K562 (cell line): ENCODE data around the gene OR10T2. TPM values are rescaled to one million over a fixed set of nuclear protein-coding genes. Genes with fewer than 3 reads are reported as not detected.

ENCODE experiments used
- HNRNPL ChIP-seq: fragments of 200-400 bp; formaldehyde crosslinking; IDR thresholded peaks from 2 replicates; pipeline ENCODE4 v1.6.1; 2017; ENCODE audit warnings: low read depth, mild to moderate bottlenecking, low read length
- ID3 ChIP-seq, 2 experiments: fragments of 250-450 bp in 1 of 2; fragments of 450-650 bp in 1 of 2; sonication (Bioruptor Pico) in 1 of 2; IDR thresholded peaks; 2 replicates each; pipeline versions ENCODE4 v1.6.1 to v1.8.0; 2016 to 2021; ENCODE audit warnings: mild to moderate bottlenecking in 2 of 2, moderate library complexity in 2 of 2, missing compliant biosample characterization in 1 of 2, missing genetic modification characterization in 1 of 2
- MAX ChIP-seq: sonication (generic); formaldehyde crosslinking; IDR thresholded peaks from 2 replicates; pipeline ENCODE4 v1.9.0; 2022; ENCODE audit warnings: mild to moderate bottlenecking, missing genetic modification reagents
- YY1 ChIP-seq, 3 experiments: IDR thresholded peaks; 2 replicates each; pipeline ENCODE4 v1.6.1; 2011; ENCODE audit warnings: low read length in 2 of 3, mild to moderate bottlenecking in 2 of 3, moderate library complexity in 2 of 3, borderline replicate concordance in 1 of 3, control low read depth in 1 of 3, low read depth in 1 of 3; ENCODE audit not compliant: insufficient read depth in 3 of 3, insufficient replicate concordance in 2 of 3, control insufficient read depth in 1 of 3, insufficient read length in 1 of 3; ENCODE audit errors: extremely low read depth in 1 of 3
- ZMIZ1 ChIP-seq, 2 experiments: fragments of 150-350 bp in 1 of 2; IDR thresholded peaks; 2 replicates each; pipeline ENCODE4 v1.6.1; 2012 to 2016; ENCODE audit warnings: low read depth in 2 of 2, low read length in 2 of 2, mild to moderate bottlenecking in 1 of 2, moderate library complexity in 1 of 2
- ZNF79 ChIP-seq: fragments of 250-450 bp; sonication (Bioruptor Pico); IDR thresholded peaks from 2 replicates; pipeline ENCODE4 v1.4.0; 2020; ENCODE audit warnings: low read depth, mild to moderate bottlenecking, moderate library complexity
- polyA plus RNA-seq, 8 experiments: library from polyadenylated mRNA; depleted of rRNA in 4 of 8; stranded (reverse) in 5 of 8; unstranded in 3 of 8; fragments of >200 nt; fragmentation: Nextera tagmentation in 2 of 8; fragmentation: Illumina TruSeq in 1 of 8; extraction: Ambion mirVana in 2 of 8; extraction: Trizol in 1 of 8; gene quantifications; 2 replicates each; pipeline versions ENCODE4 v1.2.1 to v1.2.3, GENCODE V29; 2011 to 2014; ENCODE audit warnings: inconsistent platforms in 1 of 8, missing spikeins in 1 of 8
- total RNA-seq, 7 experiments: library from RNA; depleted of rRNA in 6 of 7; stranded (reverse); fragments of >200 nt in 6 of 7; fragmentation: Illumina TruSeq in 2 of 7; extraction: Trizol in 2 of 7; gene quantifications; 2 replicates each; pipeline versions ENCODE4 v1.2.1 to v1.2.3, GENCODE V29; 2011 to 2021; ENCODE audit warnings: low replicate concordance in 1 of 7

Gene OR10T2
- total and polyA plus RNA-seq, 9 of the 15 experiments (the other 6 are each of a cell fraction or from before 2014, with no cell fraction given): not detected

GRCh38 chr1:158355773-158356285, 43.4 kb downstream of the OR10T2 start (continued):
- TF ChIP-seq ZMIZ1 (IDR thresholded peaks at IDR 0.05; ENCODE audit: low read depth in 2 of 2, low read length in 2 of 2) (no peak), HNRNPL (no peak), YY1 (IDR thresholded peaks at IDR 0.05; ENCODE audit: borderline replicate concordance in 1 of 3, control insufficient read depth in 1 of 3, extremely low read depth in 1 of 3, insufficient read depth in 3 of 3, insufficient read length in 1 of 3, insufficient replicate concordance in 2 of 3, low read depth in 1 of 3, low read length in 2 of 3) (no peak), ID3 (CRISPR knock-in tag; IDR thresholded peaks at IDR 0.05) (no peak), ID3 (tag; IDR thresholded peaks at IDR 0.05) (no peak), MAX (CRISPR knock-in tag) (no peak), ZNF79 (CRISPR knock-in tag) (no peak)
